WERI-Rb-1 (cell line): ENCODE results near the gene MXRA5.
"Not testable (repeated sequence)": the region's sequence is repeated elsewhere in the genome, so short reads cannot be mapped to it uniquely, and the experiment has no call there.

ENCODE experiments used
- DNase-seq: peaks from one replicate; pipeline ENCODE4 v3.0.0-alpha.2; 2020
- H3K27ac ChIP-seq: fragments of 250-450 bp; sonication (Bioruptor Pico); 2 replicates; pipeline ENCODE4 v1.5.1; 2020; ENCODE audit warnings: mild to moderate bottlenecking, moderate library complexity
- H3K27me3 ChIP-seq: fragments of 250-450 bp; sonication (Bioruptor Pico); 2 replicates; pipeline ENCODE4 v1.5.1; 2021; ENCODE audit warnings: mild to moderate bottlenecking, low read depth, moderate library complexity; ENCODE audit not compliant: insufficient read depth, severe bottlenecking
- H3K36me3 ChIP-seq: fragments of 250-450 bp; sonication (Bioruptor Pico); 2 replicates; pipeline ENCODE4 v1.5.1; 2020; ENCODE audit warnings: mild to moderate bottlenecking, moderate library complexity
- H3K4me3 ChIP-seq: 2 replicates; pipeline ENCODE4 v1.5.1; 2011; ENCODE audit warnings: low read depth, mild to moderate bottlenecking, control low read depth, low read length
- H3K9me3 ChIP-seq: fragments of 250-450 bp; sonication (Bioruptor Pico); 2 replicates; pipeline ENCODE4 v1.5.1; 2021; ENCODE audit warnings: mild to moderate bottlenecking, moderate library complexity; ENCODE audit not compliant: severe bottlenecking
- TF ChIP-seq, protein P1 (sequence below): IDR thresholded peaks from 2 replicates; pipeline ENCODE4 v1.5.1; 2011; ENCODE audit warnings: low read depth, mild to moderate bottlenecking, control low read depth, inconsistent platforms, low read length

Gene MXRA5

DNA sequence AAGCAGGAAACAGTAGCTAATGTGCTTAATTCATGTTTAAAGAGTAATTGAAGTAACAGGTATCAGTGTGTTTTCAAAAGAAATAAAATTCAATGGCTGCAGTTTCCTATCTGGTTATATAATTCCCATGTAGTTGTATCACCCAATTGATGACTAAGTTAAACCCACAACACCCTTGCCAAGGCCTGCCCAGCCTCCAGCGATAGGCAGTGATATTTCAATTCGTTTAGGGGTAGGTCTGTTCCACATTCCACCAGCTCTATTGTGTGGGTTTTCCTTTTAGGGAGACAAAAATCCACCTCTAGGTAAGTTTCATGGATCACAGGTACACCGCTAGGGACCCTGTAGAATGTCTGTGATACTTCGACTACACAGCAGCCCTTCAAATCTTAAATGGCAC is 24.7 kb upstream of the MXRA5 start:
- H3K27me3 ChIP-seq, result peaks cover 4% of the 10 kb centered on the region
- no peak overlapping the region for H3K27ac ChIP-seq
- no peaks in the 10 kb centered on the region for H3K36me3 ChIP-seq
- TF ChIP-seq, protein P1, sequence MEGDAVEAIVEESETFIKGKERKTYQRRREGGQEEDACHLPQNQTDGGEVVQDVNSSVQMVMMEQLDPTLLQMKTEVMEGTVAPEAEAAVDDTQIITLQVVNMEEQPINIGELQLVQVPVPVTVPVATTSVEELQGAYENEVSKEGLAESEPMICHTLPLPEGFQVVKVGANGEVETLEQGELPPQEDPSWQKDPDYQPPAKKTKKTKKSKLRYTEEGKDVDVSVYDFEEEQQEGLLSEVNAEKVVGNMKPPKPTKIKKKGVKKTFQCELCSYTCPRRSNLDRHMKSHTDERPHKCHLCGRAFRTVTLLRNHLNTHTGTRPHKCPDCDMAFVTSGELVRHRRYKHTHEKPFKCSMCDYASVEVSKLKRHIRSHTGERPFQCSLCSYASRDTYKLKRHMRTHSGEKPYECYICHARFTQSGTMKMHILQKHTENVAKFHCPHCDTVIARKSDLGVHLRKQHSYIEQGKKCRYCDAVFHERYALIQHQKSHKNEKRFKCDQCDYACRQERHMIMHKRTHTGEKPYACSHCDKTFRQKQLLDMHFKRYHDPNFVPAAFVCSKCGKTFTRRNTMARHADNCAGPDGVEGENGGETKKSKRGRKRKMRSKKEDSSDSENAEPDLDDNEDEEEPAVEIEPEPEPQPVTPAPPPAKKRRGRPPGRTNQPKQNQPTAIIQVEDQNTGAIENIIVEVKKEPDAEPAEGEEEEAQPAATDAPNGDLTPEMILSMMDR, result no peak
- no peak for DNase-seq
- H3K9me3 ChIP-seq, result no peaks in the 10 kb centered on the region
- no peak overlapping the region for H3K4me3 ChIP-seq

DNA sequence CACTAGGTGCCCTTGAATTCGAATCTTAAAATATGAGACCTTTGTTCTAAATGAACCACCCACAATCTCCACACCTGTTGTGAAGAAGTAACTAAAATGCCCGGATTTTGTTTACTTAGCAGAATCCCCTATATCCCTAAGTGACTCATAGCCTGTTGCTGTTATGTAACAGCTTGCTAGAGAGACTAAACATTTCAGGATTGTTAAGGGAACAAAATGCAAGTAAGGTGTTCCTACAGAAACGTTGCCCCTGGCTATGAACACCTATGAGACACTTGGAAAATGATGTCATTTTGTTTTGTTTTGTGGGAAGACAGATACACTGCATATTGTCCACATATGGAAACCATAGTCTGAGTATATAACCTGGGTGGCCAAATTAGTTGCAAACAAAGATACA is 24.2 kb upstream of the MXRA5 start:
- no peaks in the 10 kb centered on the region for H3K36me3 ChIP-seq
- no peaks in the 10 kb centered on the region for H3K9me3 ChIP-seq
- peaks cover 4% of the 10 kb centered on the region for H3K27me3 ChIP-seq
- no peak overlapping the region for H3K4me3 ChIP-seq
- TF ChIP-seq, protein P1, result no peak
- H3K27ac ChIP-seq, result no peak overlapping the region
- no peak for DNase-seq

DNA sequence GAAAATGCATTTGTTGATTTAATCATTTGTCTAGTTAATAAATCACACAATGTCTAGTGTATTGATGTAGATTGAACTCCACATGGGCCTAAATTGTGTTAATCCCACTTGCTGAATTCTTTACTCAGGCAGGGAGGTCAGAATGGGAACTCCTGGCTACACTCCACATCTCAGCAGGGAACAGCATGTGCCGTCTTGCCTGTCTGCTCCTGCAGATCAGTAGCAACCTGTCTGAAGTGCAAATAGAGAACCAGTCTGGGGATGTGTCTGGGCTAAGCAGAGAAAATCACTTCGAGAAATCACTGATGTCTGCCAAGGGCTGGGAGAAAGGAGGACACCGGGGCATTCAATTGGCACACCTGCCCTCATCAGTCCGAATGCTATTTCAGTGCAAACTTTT is 16.5 kb upstream of the MXRA5 start:
- Histone ChIP-seq H3K9me3 (no peaks in the 10 kb centered on the region), H3K27me3 (no peaks in the 10 kb centered on the region), H3K27ac (no peak overlapping the region), H3K36me3 (no peaks in the 10 kb centered on the region), H3K4me3 (no peak overlapping the region)
- TF ChIP-seq, protein P1, result no peak
- DNase-seq, result no peak

DNA sequence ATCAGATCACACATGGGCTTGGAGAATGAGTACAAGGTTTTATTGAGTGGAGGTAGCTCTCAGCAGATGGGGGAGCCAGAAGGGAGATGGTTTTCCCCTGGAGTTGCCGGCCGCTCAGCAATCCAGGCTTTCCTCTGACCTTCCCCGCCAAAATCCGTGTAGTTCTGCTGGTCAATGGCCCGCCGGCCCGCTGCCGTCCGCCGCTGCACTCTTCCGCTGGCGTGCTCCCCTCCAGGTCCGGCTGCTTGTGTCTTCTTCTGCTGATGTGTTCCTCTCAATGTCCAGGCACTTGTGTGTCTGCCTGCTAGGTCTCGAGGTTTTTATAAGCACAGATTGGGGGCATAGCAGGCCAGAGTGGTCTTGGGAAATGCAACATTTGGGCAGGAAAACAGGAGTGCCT is 14.4 kb upstream of the MXRA5 start:
- Histone ChIP-seq H3K27ac (no peak overlapping the region), H3K36me3 (no peaks in the 10 kb centered on the region), H3K9me3 (no peaks in the 10 kb centered on the region), H3K27me3 (no peaks in the 10 kb centered on the region), H3K4me3 (no peak overlapping the region)
- no peak for DNase-seq
- TF ChIP-seq, protein P1, result no peak

DNA sequence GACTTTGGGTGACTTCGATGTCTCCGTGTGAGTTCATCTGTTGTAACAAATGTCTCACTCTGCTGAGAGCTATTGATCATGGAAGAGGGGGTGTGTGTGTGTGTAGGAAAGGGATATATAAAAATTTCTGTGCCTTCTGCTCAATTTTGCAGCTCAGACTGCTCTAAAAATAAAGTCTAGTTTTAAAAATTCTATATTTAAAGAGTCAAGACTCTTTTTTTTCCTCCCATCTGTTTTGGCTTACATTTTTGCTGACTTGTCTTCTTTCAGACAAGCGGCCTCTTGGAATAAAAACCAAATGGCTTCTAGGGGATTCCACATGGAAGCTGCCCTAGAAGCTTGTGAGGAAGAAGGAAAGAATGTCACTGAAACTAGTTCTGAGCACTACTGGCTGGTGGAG is 6.3 kb upstream of the MXRA5 start:
- H3K27me3 ChIP-seq, H3K4me3 ChIP-seq, H3K9me3 ChIP-seq, DNase-seq, H3K36me3 ChIP-seq, H3K27ac ChIP-seq: not testable (repeated sequence)

DNA sequence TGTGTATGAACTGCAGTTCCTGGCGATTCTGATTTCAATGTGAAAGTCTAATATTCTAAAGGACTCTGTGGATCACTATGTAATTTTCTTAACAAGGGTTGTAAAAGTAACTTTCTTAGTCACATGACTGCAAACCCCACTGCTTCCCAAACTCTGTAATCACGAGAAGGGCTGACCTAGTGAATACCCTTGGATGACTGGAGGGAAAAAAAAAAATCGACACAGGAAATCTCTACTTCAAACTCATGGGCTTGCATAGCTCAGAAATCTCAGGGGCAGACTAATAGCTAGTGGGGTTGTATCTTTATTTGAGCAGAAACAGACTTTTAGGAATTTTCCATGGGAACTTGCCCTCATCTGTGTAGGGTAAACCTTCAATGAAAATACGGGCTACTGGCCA is 4.8 kb upstream of the MXRA5 start:
- TF ChIP-seq, protein P1, result no peak
- H3K9me3 ChIP-seq, result peaks cover 3% of the 10 kb centered on the region
- no peak overlapping the region for H3K4me3 ChIP-seq
- H3K36me3 ChIP-seq, result no peaks in the 10 kb centered on the region
- H3K27me3 ChIP-seq, result peaks cover 3% of the 10 kb centered on the region
- H3K27ac ChIP-seq, result no peak overlapping the region
- no peak for DNase-seq
